GM18907 (cell line): ENCODE data around the gene NCOA3.
"Not testable (repeated sequence)": the region's sequence is repeated elsewhere in the genome, so short reads cannot be mapped to it uniquely, and the experiment has no call there.

ENCODE experiments used
- ATAC-seq: cut with Tn5 transposase; IDR thresholded peaks from one replicate; pipeline ENCODE4 v1.9.1; 2021; ENCODE audit warnings: mild to moderate bottlenecking, moderate library complexity; ENCODE audit not compliant: unreplicated experiment

The NCOA3 gene

GRCh38 chr20:47501482-47502270 lies at the start of gene NCOA3:
NCOA3 (plus strand) TSS chr20:47501887; CDS start chr20:47622248, 120,361 bp downstream.
- peak; percentile 77 for ATAC-seq

GRCh38 chr20:47452736-47453161 lies 48.9 kb upstream of the NCOA3 start:
- ATAC-seq, result no peak

- peak; percentile 85 for ATAC-seq
Measured at GRCh38 chr20:47453167-47453782, 48.4 kb upstream of the NCOA3 start.

- no peak for ATAC-seq
Measured at GRCh38 chr20:47454298-47455132, 47.2 kb upstream of the NCOA3 start.

- ATAC-seq, result no peak
Measured at GRCh38 chr20:47455133-47456040, 46.3 kb upstream of the NCOA3 start.

- no peak for ATAC-seq
Measured at GRCh38 chr20:47456041-47456537, 45.6 kb upstream of the NCOA3 start.

- no peak for ATAC-seq
Measured at GRCh38 chr20:47456952-47457724, 44.5 kb upstream of the NCOA3 start.

GRCh38 chr20:47458280-47459050 lies 43.2 kb upstream of the NCOA3 start:
- not testable (repeated sequence) for ATAC-seq

GRCh38 chr20:47459344-47460073 lies 42.2 kb upstream of the NCOA3 start:
- ATAC-seq, result no peak

- not testable (repeated sequence) for ATAC-seq
Measured at GRCh38 chr20:47460761-47461112, 41.0 kb upstream of the NCOA3 start.

GRCh38 chr20:47461120-47461685 lies 40.5 kb upstream of the NCOA3 start:
- no peak for ATAC-seq

- not testable (repeated sequence) for ATAC-seq
Measured at GRCh38 chr20:47461906-47462305, 39.8 kb upstream of the NCOA3 start.

- no peak for ATAC-seq
Measured at GRCh38 chr20:47464380-47465101, 37.1 kb upstream of the NCOA3 start.

GRCh38 chr20:47465335-47466090 lies 36.2 kb upstream of the NCOA3 start:
- ATAC-seq, result no peak

- no peak for ATAC-seq
Measured at GRCh38 chr20:47466213-47466612, 35.5 kb upstream of the NCOA3 start.

- ATAC-seq, result no peak
Measured at GRCh38 chr20:47466704-47467459, 34.8 kb upstream of the NCOA3 start.
